ENCODE results near the gene PGBD5.
"Not testable (repeated sequence)": the region's sequence is repeated elsewhere in the genome, so short reads cannot be mapped to it uniquely, and the experiment has no call there.

PGBD5 gene

DNA sequence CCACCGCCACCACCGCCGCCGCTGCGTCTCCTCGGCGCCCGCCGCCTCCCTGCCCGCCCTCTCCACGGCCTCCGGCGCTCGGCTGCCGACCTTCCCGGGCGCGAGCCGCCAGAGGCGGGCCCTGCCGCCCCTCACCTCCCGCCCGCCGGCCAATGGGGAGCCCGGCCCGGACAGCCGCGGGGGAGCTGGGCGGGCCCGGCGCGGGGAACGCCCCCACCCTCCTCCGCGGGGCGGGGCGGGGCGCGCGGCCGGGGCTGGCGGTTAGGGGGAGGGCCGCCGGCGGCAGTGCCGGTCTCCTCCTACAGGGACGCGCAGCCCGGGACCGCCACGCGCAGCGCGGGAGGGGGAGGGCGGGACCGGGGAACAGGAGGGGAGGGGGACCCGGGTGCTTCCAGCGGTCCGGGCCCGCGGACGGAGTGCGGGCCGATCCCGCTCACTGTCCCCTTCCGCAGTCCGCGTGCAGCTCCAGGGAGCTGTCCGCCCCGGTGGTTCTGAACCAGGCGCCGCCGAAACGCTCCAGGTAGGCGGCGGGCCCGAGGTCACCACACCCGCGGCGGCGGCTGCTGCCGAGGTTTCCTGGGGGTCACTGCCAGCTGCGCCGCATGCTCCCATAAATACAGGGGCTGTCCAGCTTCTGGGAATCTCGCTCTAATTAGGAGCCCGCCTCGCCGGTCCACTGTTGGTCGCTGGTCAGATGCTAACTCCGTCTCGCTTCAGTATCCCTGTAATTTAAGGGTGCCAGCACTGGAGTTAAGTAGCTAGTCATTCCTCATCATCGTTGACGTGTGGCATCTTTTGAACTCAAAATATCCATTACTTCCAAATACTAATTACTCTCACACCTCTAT lies at the start of gene PGBD5:
PGBD5 (minus strand) TSS at position 87 of the 848 bp plus-strand sequence. CDS start 404 bp downstream, outside the sequence.
- TF ChIP-seq, protein P1, sequence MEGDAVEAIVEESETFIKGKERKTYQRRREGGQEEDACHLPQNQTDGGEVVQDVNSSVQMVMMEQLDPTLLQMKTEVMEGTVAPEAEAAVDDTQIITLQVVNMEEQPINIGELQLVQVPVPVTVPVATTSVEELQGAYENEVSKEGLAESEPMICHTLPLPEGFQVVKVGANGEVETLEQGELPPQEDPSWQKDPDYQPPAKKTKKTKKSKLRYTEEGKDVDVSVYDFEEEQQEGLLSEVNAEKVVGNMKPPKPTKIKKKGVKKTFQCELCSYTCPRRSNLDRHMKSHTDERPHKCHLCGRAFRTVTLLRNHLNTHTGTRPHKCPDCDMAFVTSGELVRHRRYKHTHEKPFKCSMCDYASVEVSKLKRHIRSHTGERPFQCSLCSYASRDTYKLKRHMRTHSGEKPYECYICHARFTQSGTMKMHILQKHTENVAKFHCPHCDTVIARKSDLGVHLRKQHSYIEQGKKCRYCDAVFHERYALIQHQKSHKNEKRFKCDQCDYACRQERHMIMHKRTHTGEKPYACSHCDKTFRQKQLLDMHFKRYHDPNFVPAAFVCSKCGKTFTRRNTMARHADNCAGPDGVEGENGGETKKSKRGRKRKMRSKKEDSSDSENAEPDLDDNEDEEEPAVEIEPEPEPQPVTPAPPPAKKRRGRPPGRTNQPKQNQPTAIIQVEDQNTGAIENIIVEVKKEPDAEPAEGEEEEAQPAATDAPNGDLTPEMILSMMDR (IDR thresholded peaks at IDR 0.05) = 0 out of 2 replicates have a peak, but pooled peaks have one; percentile 3
- no peak for TF ChIP-seq ZFX (IDR thresholded peaks at IDR 0.05; ENCODE audit: borderline replicate concordance)
- peak within 1 kb of the TSS; percentile 55 for H3K27ac ChIP-seq

DNA sequence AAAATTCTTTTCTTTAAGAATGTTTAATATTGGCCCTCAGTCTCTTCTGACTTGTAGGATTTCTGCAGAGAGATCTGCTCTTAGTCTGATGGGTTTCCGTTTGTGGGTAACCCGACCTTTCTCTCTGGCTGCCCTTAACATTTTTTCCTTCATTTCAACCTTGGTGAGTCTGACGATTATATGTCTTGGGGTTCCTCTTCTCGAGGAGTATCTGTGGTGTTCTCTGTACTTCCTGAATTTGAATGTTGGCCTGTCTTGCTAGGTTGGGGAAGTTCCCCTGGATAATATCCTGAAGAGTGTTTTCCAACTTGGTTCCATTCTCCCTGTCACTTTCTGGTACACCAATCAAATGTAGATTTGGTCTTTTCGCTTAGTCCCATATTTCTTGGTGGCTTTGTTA lies 48.8 kb upstream of the PGBD5 start:
- H3K27ac ChIP-seq = not testable (repeated sequence)

GRCh38 chr1:230470750-230471149 lies 44.6 kb upstream of the PGBD5 start:
- not testable (repeated sequence) for H3K27ac ChIP-seq

DNA sequence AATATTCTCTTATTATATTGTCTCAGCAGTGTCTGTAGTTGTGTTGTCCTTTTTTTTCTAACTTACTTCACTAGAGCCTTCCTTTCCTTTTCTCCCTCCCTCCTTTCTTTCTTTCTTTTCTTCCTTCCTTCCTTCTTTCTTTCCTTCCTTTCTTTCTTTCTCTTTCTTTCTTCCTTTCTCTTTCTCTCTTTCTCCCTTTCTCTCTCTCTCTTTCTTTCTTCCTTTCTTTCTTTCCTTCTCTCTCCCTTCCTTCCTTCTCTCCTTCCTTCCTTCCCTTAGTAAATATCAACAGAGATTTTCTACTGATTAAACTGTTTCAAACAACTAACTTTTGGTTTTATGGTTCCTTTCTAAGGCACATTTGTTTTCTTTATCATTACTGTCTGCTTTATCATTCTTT lies 43.1 kb upstream of the PGBD5 start:
- no peak for TF ChIP-seq ZFX (IDR thresholded peaks at IDR 0.05; ENCODE audit: borderline replicate concordance)
- TF ChIP-seq, protein P1 (IDR thresholded peaks at IDR 0.05) = no peak
- no peak overlapping the region for H3K27ac ChIP-seq

- TF ChIP-seq, protein P1 (IDR thresholded peaks at IDR 0.05) = no peak
- no peak for TF ChIP-seq ZFX (IDR thresholded peaks at IDR 0.05; ENCODE audit: borderline replicate concordance)
- no peak overlapping the region for H3K27ac ChIP-seq
Measured at GRCh38 chr1:230465691-230466090, 39.6 kb upstream of the PGBD5 start.

GRCh38 chr1:230464671-230465070 lies 38.5 kb upstream of the PGBD5 start:
- TF ChIP-seq, protein P1 (IDR thresholded peaks at IDR 0.05) = no peak
- TF ChIP-seq ZFX (IDR thresholded peaks at IDR 0.05; ENCODE audit: borderline replicate concordance) = no peak
- H3K27ac ChIP-seq = no peak overlapping the region

GRCh38 chr1:230463760-230464159 lies 37.6 kb upstream of the PGBD5 start:
- TF ChIP-seq ZFX (IDR thresholded peaks at IDR 0.05; ENCODE audit: borderline replicate concordance) = no peak
- TF ChIP-seq, protein P1 (IDR thresholded peaks at IDR 0.05) = no peak
- H3K27ac ChIP-seq = no peak overlapping the region

GRCh38 chr1:230463326-230463725 lies 37.2 kb upstream of the PGBD5 start:
- no peak overlapping the region for H3K27ac ChIP-seq
- TF ChIP-seq, protein P1 (IDR thresholded peaks at IDR 0.05) = no peak
- TF ChIP-seq ZFX (IDR thresholded peaks at IDR 0.05; ENCODE audit: borderline replicate concordance) = no peak

Measured in 22Rv1 (cell line).